ENCODE measurements around the gene MSH2.

DNA sequence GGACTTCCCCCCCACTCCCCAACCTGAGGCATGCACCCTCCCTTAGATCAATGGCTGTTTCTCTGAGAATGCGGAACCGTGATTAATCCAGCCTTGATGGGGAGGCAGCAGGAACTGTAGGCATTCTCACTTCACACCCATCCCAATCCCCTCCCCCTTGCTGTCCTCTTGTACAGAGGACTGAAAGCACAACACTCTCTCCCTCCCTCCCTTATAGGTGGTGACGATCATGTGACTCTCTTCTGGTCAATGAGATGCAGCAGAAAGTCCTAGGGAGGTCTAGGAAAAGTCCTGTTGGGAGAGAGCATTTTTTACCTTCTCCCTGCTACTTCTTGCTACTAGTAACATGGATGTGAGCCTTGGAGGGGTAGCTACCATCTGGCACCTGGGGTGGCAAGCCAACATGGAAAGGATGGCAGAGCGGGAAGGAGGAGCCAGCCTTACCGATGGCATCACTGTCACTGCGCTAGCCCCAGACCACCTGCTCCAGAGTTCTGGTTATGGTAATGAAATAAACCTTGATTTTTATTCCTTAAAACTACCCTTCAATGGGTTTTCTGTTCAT is 106.9 kb downstream of the MSH2 start:
- no peak for TF ChIP-seq ZFP3 (CRISPR knock-in tag; IDR thresholded peaks at IDR 0.05)
- TF ChIP-seq RARB (CRISPR knock-in tag; IDR thresholded peaks at IDR 0.05), result no peak
- no peak for TF ChIP-seq ZFP30 (CRISPR knock-in tag; IDR thresholded peaks at IDR 0.05)
- TF ChIP-seq OSR1 (CRISPR knock-in tag; IDR thresholded peaks at IDR 0.05), result no peak
- TF ChIP-seq, protein P1, sequence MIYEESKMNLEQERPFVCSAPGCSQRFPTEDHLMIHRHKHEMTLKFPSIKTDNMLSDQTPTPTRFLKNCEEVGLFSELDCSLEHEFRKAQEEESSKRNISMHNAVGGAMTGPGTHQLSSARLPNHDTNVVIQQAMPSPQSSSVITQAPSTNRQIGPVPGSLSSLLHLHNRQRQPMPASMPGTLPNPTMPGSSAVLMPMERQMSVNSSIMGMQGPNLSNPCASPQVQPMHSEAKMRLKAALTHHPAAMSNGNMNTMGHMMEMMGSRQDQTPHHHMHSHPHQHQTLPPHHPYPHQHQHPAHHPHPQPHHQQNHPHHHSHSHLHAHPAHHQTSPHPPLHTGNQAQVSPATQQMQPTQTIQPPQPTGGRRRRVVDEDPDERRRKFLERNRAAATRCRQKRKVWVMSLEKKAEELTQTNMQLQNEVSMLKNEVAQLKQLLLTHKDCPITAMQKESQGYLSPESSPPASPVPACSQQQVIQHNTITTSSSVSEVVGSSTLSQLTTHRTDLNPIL (CRISPR knock-in tag; IDR thresholded peaks at IDR 0.05; ENCODE audit: low read depth), result no peak
- no peak for TF ChIP-seq ESRRG (CRISPR knock-in tag; IDR thresholded peaks at IDR 0.05)
- TF ChIP-seq TOX (CRISPR knock-in tag; IDR thresholded peaks at IDR 0.05; ENCODE audit: borderline replicate concordance), result no peak
- TF ChIP-seq GLIS3 (CRISPR knock-in tag; IDR thresholded peaks at IDR 0.05), result no peak
- TF ChIP-seq ISL1 (CRISPR knock-in tag; IDR thresholded peaks at IDR 0.05), result no peak
- no peak for TF ChIP-seq PPARA (CRISPR knock-in tag; IDR thresholded peaks at IDR 0.05; ENCODE audit: borderline replicate concordance)
- no peak for TF ChIP-seq BACH2 (CRISPR knock-in tag; IDR thresholded peaks at IDR 0.05; ENCODE audit: borderline replicate concordance)

Data from SK-N-SH treated with all-trans-retinoic acid at 6 μM for 48 hours (cell line).